Measurements from ENCODE around the gene ILF3. TPM values are rescaled to one million over a fixed set of nuclear protein-coding genes. Genes with fewer than 3 reads are reported as not detected.

Gene ILF3
- total RNA-seq, 4 donors from 2014 or later: 71.8 to 122 (median 97.3) TPM

DNA sequence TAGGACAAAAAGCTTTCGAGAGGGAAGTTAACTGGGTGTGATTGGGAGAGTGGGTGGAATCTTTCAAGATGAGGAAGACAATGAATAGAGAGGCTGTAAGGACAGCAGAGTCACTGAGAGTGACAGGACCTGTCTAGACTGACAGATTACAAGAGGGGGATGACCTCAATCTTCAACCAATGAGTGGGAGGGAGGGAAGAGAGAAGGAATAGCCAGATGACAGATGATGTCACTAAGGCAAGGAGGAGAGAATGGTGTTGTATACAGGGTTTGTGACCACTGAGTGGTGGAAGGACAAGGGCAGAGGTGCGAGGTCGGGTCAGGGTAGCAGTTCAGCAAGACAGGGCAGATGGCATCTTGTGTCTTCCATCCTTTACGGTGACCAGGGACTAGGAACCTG is 5.8 kb upstream of the ILF3 start:
- no peak overlapping the region for H3K4me3 ChIP-seq (ENCODE audit: low read depth, poor library complexity, severe bottlenecking)
- no peak for TF ChIP-seq POLR2A (IDR thresholded peaks at IDR 0.05)
- TF ChIP-seq, protein P1, sequence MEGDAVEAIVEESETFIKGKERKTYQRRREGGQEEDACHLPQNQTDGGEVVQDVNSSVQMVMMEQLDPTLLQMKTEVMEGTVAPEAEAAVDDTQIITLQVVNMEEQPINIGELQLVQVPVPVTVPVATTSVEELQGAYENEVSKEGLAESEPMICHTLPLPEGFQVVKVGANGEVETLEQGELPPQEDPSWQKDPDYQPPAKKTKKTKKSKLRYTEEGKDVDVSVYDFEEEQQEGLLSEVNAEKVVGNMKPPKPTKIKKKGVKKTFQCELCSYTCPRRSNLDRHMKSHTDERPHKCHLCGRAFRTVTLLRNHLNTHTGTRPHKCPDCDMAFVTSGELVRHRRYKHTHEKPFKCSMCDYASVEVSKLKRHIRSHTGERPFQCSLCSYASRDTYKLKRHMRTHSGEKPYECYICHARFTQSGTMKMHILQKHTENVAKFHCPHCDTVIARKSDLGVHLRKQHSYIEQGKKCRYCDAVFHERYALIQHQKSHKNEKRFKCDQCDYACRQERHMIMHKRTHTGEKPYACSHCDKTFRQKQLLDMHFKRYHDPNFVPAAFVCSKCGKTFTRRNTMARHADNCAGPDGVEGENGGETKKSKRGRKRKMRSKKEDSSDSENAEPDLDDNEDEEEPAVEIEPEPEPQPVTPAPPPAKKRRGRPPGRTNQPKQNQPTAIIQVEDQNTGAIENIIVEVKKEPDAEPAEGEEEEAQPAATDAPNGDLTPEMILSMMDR (IDR thresholded peaks at IDR 0.05): no peak
- intact Hi-C loops (cut with DNase I; ENCODE audit: low total_unique reads): loop anchor here (10.0 kb wide), 1 partner anchor 154 kb away; no protein-coding TSS in a partner anchor
- WGBS, 2 donors: 88 to 89% methylated on average over 4 of the region's 4 CpGs
- no peak for DNase-seq (ENCODE audit: low spot score in 2 of 2)

DNA sequence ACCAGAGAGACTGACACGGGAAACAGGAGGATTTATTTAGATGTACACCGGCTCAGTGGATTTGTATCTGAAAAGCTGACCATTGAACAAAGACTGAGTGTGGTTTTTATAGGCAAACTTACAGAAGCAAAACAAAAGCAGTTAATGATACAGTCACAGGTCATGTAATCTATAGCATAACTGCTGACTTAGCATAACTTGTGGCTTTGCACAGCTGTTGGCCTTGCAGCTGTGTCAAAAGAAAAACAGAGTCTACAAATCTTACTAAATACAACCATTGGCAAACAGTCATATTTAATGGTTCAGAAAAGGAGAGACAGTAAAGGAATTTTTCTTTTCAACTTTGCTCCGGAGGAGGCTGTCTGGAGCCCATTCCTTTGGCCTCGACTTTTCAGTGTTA is 2.3 kb upstream of the ILF3 start:
- 74 to 78% methylated on average over 4 of the region's 4 CpGs for WGBS, 2 donors
- intact Hi-C loops (cut with DNase I; ENCODE audit: low total_unique reads): no loop called here

DNA sequence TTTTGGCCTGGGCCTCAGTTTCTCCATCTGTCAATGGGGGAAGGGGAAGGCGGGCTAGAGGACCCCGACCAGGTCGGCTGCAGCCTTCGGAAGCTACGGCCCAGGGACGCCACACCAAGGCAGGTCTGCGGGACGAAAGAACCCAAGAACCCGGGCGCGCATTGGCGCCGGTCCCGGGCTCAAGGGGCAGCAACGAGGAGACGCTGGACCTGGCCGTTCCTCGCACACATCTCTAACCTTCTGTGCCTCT is 739 bp upstream of the ILF3 start:
- intact Hi-C loops (cut with DNase I; ENCODE audit: low total_unique reads): no loop called here
- 0% methylated on average over 6 of the region's 18 CpGs; no CpG with 5 or more reads in 1 of the 2 donors for WGBS, 2 donors

More for the DNA sequence above, 2.3 kb upstream of the ILF3 start:
- TF ChIP-seq, protein P1 (IDR thresholded peaks at IDR 0.05): no peak
- TF ChIP-seq POLR2A (IDR thresholded peaks at IDR 0.05): no peak
- no peak for DNase-seq (ENCODE audit: low spot score in 2 of 2)
- H3K4me3 ChIP-seq (ENCODE audit: low read depth, poor library complexity, severe bottlenecking): no peak overlapping the region

GRCh38 chr19:10654610-10655456 is 687 bp downstream of the ILF3 start:
- 0 to 1% methylated on average over 49 to 70 of the region's 73 CpGs for whole genome bisulfite sequencing, 2 donors
- peak overlapping the region; percentile 75 for H3K4me3 ChIP-seq (ENCODE audit: low read depth, poor library complexity, severe bottlenecking)
- TF ChIP-seq, protein P1 (IDR thresholded peaks at IDR 0.05): no peak
- TF ChIP-seq POLR2A (IDR thresholded peaks at IDR 0.05): no peak
- intact Hi-C loops (cut with DNase I; ENCODE audit: low total_unique reads): no loop called here
- peak; percentile 41 to 93 for DNase-seq (ENCODE audit: low spot score in 2 of 2)

More for the DNA sequence above, 739 bp upstream of the ILF3 start:
- DNase-seq (ENCODE audit: low spot score in 2 of 2): no peak
- peak overlapping the region; percentile 91 for H3K4me3 ChIP-seq (ENCODE audit: low read depth, poor library complexity, severe bottlenecking)
- TF ChIP-seq, protein P1 (IDR thresholded peaks at IDR 0.05): no peak

GRCh38 chr19:10655457-10656312 is 1.5 kb downstream of the ILF3 start:
- TF ChIP-seq, protein P1 (IDR thresholded peaks at IDR 0.05): no peak
- TF ChIP-seq POLR2A (IDR thresholded peaks at IDR 0.05): no peak
- 4 to 5% methylated on average over 16 of the region's 16 CpGs for WGBS, 2 donors
- no peak for DNase-seq (ENCODE audit: low spot score in 2 of 2)
- intact Hi-C loops (cut with DNase I; ENCODE audit: low total_unique reads): no loop called here
- H3K4me3 ChIP-seq (ENCODE audit: low read depth, poor library complexity, severe bottlenecking): no peak overlapping the region

Measured in lower leg skin (tissue), 4 donors.